GM12878 (cell line): ENCODE measurements around the gene BAZ2B. TPM values are rescaled to one million over a fixed set of nuclear protein-coding genes. Genes with fewer than 3 reads are reported as not detected.

Experiments
- ATAC-seq: fragments of 200-7000 bp; cut with Tn5 transposase; 3 replicates; pipeline ENCODE4 v1.9.1; 2020; ENCODE audit warnings: mild to moderate bottlenecking, moderate library complexity
- BruUV-seq: library from RNA; stranded (reverse); fragments of 400-500 nt; replicated peaks from 2 replicates; lab custom pipeline; 2021; lab: Mats Ljungman, UMichigan
- CTCF ChIA-PET: fragments of 300-600 bp; sonication (Branson Sonifier 250); formaldehyde crosslinking; extraction: SDS; loops from one replicate; lab custom pipeline; 2021; ENCODE audit warnings: inconsistent platforms; lab: Yijun Ruan, JAX
- POLR2A ChIA-PET: fragments of 350-600 bp; formaldehyde crosslinking; extraction: SDS; loops from one replicate; lab custom pipeline; 2021; ENCODE audit warnings: inconsistent platforms; lab: Charles Lee
- RAD21 ChIA-PET: fragments of 300-600 bp; sonication (Branson Sonifier 250); formaldehyde crosslinking; loops from one replicate; lab custom pipeline; 2023; ENCODE audit warnings: antibody characterized with exemption; ENCODE audit not compliant: unreplicated experiment; lab: Charles Lee
- SMC1A ChIA-PET: fragments of 300-600 bp; sonication (Branson Sonifier 250); formaldehyde crosslinking; loops from one replicate; lab custom pipeline; 2023; ENCODE audit not compliant: unreplicated experiment, uncharacterized antibody; lab: Charles Lee
- DNase-seq: peaks from one replicate; pipeline ENCODE4 v3.0.0-alpha.2; 2011; ENCODE audit warnings: low read depth, low spot score
- FAIRE-seq: peaks from 3 replicates; lab custom pipeline; 2011; peaks lifted over from hg19 to GRCh38; lab: Jason Lieb, UNC
- H2AFZ ChIP-seq: 2 replicates; pipeline ENCODE4 v1.6.0; 2011; ENCODE audit warnings: low read depth, low read length, control low read depth; ENCODE audit not compliant: control insufficient read depth
- H3K27ac ChIP-seq: 2 replicates; pipeline ENCODE4 v1.5.1; 2011; ENCODE audit warnings: control low read depth; ENCODE audit not compliant: control insufficient read depth, insufficient read depth
- H3K27me3 ChIP-seq, 2 experiments: replicated peaks in 1 of 2; 2 replicates each; pipeline versions ENCODE4 v1.6.0 to v1.6.1; 2011; ENCODE audit warnings: low read length in 1 of 2; ENCODE audit not compliant: control insufficient read depth in 2 of 2, insufficient read depth in 2 of 2
- H3K36me3 ChIP-seq, 2 experiments: 2 replicates each; pipeline ENCODE4 v1.5.1; 2011; ENCODE audit warnings: low read length in 1 of 2; ENCODE audit not compliant: control insufficient read depth in 2 of 2, insufficient read depth in 2 of 2
- H3K4me1 ChIP-seq: 2 replicates; pipeline ENCODE4 v1.6.1; 2011; ENCODE audit warnings: mild to moderate bottlenecking, low read length, moderate library complexity, mixed read lengths; ENCODE audit not compliant: control insufficient read depth, insufficient read depth
- H3K4me2 ChIP-seq: 2 replicates; pipeline ENCODE4 v1.6.0; 2011; ENCODE audit warnings: control low read depth; ENCODE audit not compliant: control insufficient read depth, insufficient read depth
- H3K4me3 ChIP-seq: fragments of 200-600 bp; sonication (generic); 2 replicates; pipeline ENCODE4 v1.5.1; 2016
- H3K79me2 ChIP-seq: 2 replicates; pipeline ENCODE4 v1.6.0; 2011; ENCODE audit warnings: low read length; ENCODE audit not compliant: control insufficient read depth, insufficient read depth
- H3K9ac ChIP-seq: 2 replicates; pipeline ENCODE4 v1.8.0; 2011; ENCODE audit warnings: low read length, control low read depth, mixed read lengths; ENCODE audit not compliant: control insufficient read depth, insufficient read depth
- H3K9me3 ChIP-seq: replicated peaks from 3 replicates; pipeline ENCODE4 v1.5.1; 2011; ENCODE audit warnings: mild to moderate bottlenecking, low read length; ENCODE audit not compliant: control insufficient read depth, insufficient read depth
- H4K20me1 ChIP-seq: 2 replicates; pipeline ENCODE4 v1.6.0; 2011; ENCODE audit not compliant: control insufficient read depth, insufficient read depth
- E2F8 ChIP-seq: fragments of 450-650 bp; IDR thresholded peaks from 2 replicates; pipeline ENCODE4 v1.6.1; 2018; ENCODE audit warnings: mild to moderate bottlenecking, low read depth, moderate library complexity; ENCODE audit not compliant: partially characterized antibody
- E4F1 ChIP-seq: fragments of 450-650 bp; IDR thresholded peaks from 2 replicates; pipeline ENCODE4 v1.6.1; 2018; ENCODE audit warnings: borderline replicate concordance, mild to moderate bottlenecking; ENCODE audit not compliant: partially characterized antibody
- KDM1A ChIP-seq: fragments of 200-600 bp; sonication (generic); IDR thresholded peaks from 2 replicates; pipeline ENCODE4 v1.6.1; 2016; ENCODE audit warnings: borderline replicate concordance
- NFYA ChIP-seq: IDR thresholded peaks from 2 replicates; pipeline ENCODE4 v1.6.1; 2011; ENCODE audit warnings: low read depth, mild to moderate bottlenecking, low read length, improper control_type of control experiment, borderline replicate concordance
- POLR2AphosphoS2 ChIP-seq: IDR thresholded peaks from 2 replicates; pipeline ENCODE4 v1.6.1; 2011; ENCODE audit warnings: low read depth, mild to moderate bottlenecking, low read length, improper control_type of control experiment, moderate library complexity
- RCOR1 ChIP-seq: conservative IDR thresholded peaks from 2 replicates; pipeline ENCODE4 v1.6.1; 2012; ENCODE audit warnings: low read depth, low read length, improper control_type of control experiment
- SRF ChIP-seq, 2 experiments: IDR thresholded peaks; 2 replicates each; pipeline ENCODE4 v1.6.1; 2011; ENCODE audit warnings: low read depth in 2 of 2, low read length in 2 of 2, mild to moderate bottlenecking in 1 of 2, moderate library complexity in 1 of 2
- YY1 ChIP-seq: IDR thresholded peaks from 2 replicates; pipeline ENCODE4 v1.6.1; 2011; ENCODE audit warnings: low read depth, mild to moderate bottlenecking, low read length
- WGBS: methylation state at CpG from one replicate; pipeline ENCODE4 v1.1.6; 2016; ENCODE audit warnings: low lambda C conversion rate; ENCODE audit not compliant: insufficient replicate concordance, insufficient coverage; ENCODE audit errors: missing lambda C conversion rate; 5-methylcytosine and 5-hydroxymethylcytosine counted together
- in situ Hi-C: fragments of 300-500 bp; cut with MboI; formaldehyde crosslinking; loops from 9 replicates; pipeline ENCODE4 v1.14.3; 2018; ENCODE audit warnings: mixed read lengths
- intact Hi-C: fragments of 100-400 bp; cut with micrococcal nuclease; formaldehyde crosslinking; loops from one replicate; pipeline ENCODE4 v1.14.2; 2022; ENCODE audit not compliant: unreplicated experiment
- polyA plus RNA-seq, 11 experiments: library from polyadenylated mRNA; depleted of rRNA in 4 of 11; unstranded in 6 of 11; stranded (reverse) in 5 of 11; fragments of >200 nt; fragmentation: Nextera tagmentation in 4 of 11; fragmentation: Illumina TruSeq in 1 of 11; extraction: Ambion mirVana in 4 of 11; extraction: Trizol in 1 of 11; gene quantifications; 1 replicate in 1 of 11; 2 replicates in 10 of 11; pipeline versions ENCODE4 v1.2.1 to v1.2.3, GENCODE V29; 2011 to 2016; ENCODE audit warnings: inconsistent platforms in 2 of 11, missing spikeins in 2 of 11, low read depth in 1 of 11
- total RNA-seq, 4 experiments: library from RNA; depleted of rRNA in 3 of 4; stranded (reverse); fragments of >200 nt in 3 of 4; fragmentation: Illumina TruSeq in 1 of 4; extraction: Trizol in 1 of 4; gene quantifications; 2 replicates each; pipeline versions ENCODE4 v1.2.1 to v1.2.3, GENCODE V29; 2013 to 2021
- TF ChIP-seq, protein P1 (sequence below), 3 experiments: IDR thresholded peaks in 2 of 3; conservative IDR thresholded peaks in 1 of 3; 2 replicates each; pipeline ENCODE4 v1.5.1; 2011; ENCODE audit warnings: low read depth in 3 of 3, low read length in 3 of 3, mild to moderate bottlenecking in 3 of 3, control low read depth in 2 of 3, moderate library complexity in 2 of 3, inconsistent platforms in 1 of 3, mixed read lengths in 1 of 3; ENCODE audit not compliant: control insufficient read depth in 2 of 3, insufficient read depth in 1 of 3; ENCODE audit errors: extremely low read depth in 1 of 3
- TF ChIP-seq, protein P2 (sequence below): fragments of 450-650 bp; IDR thresholded peaks from 2 replicates; pipeline ENCODE4 v1.6.1; 2017; ENCODE audit warnings: antibody characterized with exemption, mild to moderate bottlenecking, moderate library complexity

BAZ2B gene
- total and polyA plus RNA-seq, 10 of the 15 experiments (the other 5 are each of a cell fraction or from before 2014, with no cell fraction given): 8.8 to 49.7 (median 24.7) TPM

GRCh38 chr2:159298967-159299366 is 317.4 kb downstream of the BAZ2B start (continued):
- TF ChIP-seq, protein P1, sequence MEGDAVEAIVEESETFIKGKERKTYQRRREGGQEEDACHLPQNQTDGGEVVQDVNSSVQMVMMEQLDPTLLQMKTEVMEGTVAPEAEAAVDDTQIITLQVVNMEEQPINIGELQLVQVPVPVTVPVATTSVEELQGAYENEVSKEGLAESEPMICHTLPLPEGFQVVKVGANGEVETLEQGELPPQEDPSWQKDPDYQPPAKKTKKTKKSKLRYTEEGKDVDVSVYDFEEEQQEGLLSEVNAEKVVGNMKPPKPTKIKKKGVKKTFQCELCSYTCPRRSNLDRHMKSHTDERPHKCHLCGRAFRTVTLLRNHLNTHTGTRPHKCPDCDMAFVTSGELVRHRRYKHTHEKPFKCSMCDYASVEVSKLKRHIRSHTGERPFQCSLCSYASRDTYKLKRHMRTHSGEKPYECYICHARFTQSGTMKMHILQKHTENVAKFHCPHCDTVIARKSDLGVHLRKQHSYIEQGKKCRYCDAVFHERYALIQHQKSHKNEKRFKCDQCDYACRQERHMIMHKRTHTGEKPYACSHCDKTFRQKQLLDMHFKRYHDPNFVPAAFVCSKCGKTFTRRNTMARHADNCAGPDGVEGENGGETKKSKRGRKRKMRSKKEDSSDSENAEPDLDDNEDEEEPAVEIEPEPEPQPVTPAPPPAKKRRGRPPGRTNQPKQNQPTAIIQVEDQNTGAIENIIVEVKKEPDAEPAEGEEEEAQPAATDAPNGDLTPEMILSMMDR (IDR thresholded peaks at IDR 0.05 in 2 of 3, conservative IDR thresholded peaks at IDR 0.05 in 1 of 3; ENCODE audit: control insufficient read depth in 2 of 3, extremely low read depth in 1 of 3, insufficient read depth in 1 of 3, low read depth in 3 of 3, low read length in 3 of 3): no peak
- TF ChIP-seq POLR2AphosphoS2: no peak
- TF ChIP-seq SRF (IDR thresholded peaks at IDR 0.05; ENCODE audit: low read depth in 2 of 2, low read length in 2 of 2): no peak
- TF ChIP-seq KDM1A: no peak

DNA sequence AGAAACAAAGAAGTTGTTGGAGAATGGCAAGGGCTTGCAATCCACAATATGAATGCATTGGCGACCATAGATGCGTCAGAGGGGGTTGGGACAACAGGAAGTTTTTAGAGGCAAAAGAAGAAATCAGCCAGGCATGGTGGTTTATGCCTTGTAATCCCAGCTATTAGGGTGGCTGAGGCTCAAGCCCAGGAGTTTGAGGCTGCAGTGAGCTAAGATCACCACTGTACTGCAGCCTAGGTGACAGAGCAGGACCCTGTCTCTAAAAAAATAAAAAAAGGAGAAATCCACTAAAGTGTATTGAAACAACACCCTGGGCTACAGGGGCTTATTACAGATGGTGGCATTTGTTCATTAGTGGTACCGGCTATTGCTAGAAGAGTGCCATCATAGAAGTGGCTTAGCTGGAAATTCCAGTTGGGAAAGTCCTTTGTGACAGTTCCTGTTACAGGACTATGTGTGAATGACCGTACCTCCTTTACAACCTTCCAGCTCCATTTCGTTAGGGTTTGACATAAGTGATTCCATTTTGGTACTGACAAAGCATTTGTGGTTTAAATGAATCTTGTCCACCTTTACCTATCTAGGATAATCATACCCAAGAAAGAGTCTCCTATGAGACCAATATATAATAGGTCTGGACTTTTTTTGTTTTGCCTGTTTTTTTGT is 319.2 kb downstream of the BAZ2B start:
- no peak for DNase-seq
- Histone ChIP-seq H3K36me3 (no peaks in the 10 kb centered on the region), H3K9me3 (no peaks in the 10 kb centered on the region; the same call in 2 of the 3 replicates), H4K20me1 (no peaks in the 10 kb centered on the region), H3K4me3 (no peak overlapping the region), H2AFZ (no peak overlapping the region), H3K27me3 (no peaks in the 10 kb centered on the region), H3K27ac (no peak overlapping the region), H3K9ac (no peak overlapping the region), H3K4me1 (no peaks in the 10 kb centered on the region), H3K4me2 (no peak overlapping the region), H3K79me2 (no peaks in the 10 kb centered on the region)
- ChIA-PET SMC1A (interaction anchor here (0.6 to 1.8 kb wide), 4 partner anchors 9 to 26 kb away, joined by 3 to 5 read pairs (median 4); no protein-coding TSS in a partner anchor), RAD21 (no interaction called here), POLR2A (no interaction called here), CTCF (no interaction called here)
- FAIRE-seq: no peak
- intact Hi-C loops (no loop called here), in situ Hi-C loops (no loop called here)
- 86% methylated on average over 5 of the region's 5 CpGs for WGBS
- 0 out of 3 replicates have a peak, but pooled peaks have one; percentile 25 for ATAC-seq
- no TSS peak for BruUV-seq
- no peak for TF ChIP-seq YY1
- TF ChIP-seq, protein P2, sequence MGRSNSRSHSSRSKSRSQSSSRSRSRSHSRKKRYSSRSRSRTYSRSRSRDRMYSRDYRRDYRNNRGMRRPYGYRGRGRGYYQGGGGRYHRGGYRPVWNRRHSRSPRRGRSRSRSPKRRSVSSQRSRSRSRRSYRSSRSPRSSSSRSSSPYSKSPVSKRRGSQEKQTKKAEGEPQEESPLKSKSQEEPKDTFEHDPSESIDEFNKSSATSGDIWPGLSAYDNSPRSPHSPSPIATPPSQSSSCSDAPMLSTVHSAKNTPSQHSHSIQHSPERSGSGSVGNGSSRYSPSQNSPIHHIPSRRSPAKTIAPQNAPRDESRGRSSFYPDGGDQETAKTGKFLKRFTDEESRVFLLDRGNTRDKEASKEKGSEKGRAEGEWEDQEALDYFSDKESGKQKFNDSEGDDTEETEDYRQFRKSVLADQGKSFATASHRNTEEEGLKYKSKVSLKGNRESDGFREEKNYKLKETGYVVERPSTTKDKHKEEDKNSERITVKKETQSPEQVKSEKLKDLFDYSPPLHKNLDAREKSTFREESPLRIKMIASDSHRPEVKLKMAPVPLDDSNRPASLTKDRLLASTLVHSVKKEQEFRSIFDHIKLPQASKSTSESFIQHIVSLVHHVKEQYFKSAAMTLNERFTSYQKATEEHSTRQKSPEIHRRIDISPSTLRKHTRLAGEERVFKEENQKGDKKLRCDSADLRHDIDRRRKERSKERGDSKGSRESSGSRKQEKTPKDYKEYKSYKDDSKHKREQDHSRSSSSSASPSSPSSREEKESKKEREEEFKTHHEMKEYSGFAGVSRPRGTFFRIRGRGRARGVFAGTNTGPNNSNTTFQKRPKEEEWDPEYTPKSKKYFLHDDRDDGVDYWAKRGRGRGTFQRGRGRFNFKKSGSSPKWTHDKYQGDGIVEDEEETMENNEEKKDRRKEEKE: no peak
- TF ChIP-seq RCOR1: no peak
- no peak for TF ChIP-seq E4F1
- TF ChIP-seq E2F8: no peak
- TF ChIP-seq NFYA: no peak
